Ectodermal cell (in vitro differentiated cells): ENCODE data around the gene DNAI2.

Source experiments
- H3K27ac ChIP-seq: 2 replicates; pipeline ENCODE4 v1.7.0; 2013; ENCODE audit warnings: mild to moderate bottlenecking, low read depth, low read length; ENCODE audit not compliant: insufficient read depth, poor library complexity, severe bottlenecking
- H3K27me3 ChIP-seq: 2 replicates; pipeline ENCODE4 v1.7.0; 2013; ENCODE audit warnings: mild to moderate bottlenecking, low read length; ENCODE audit not compliant: insufficient read depth, control insufficient read depth, poor library complexity, severe bottlenecking
- H3K36me3 ChIP-seq: one replicate; pipeline ENCODE4 v1.7.0; 2013; ENCODE audit warnings: low read length; ENCODE audit not compliant: control insufficient read depth, insufficient read depth
- H3K4me1 ChIP-seq: one replicate; pipeline ENCODE4 v1.7.0; 2013; ENCODE audit warnings: low read length; ENCODE audit not compliant: control insufficient read depth, insufficient read depth
- H3K4me3 ChIP-seq: 2 replicates; pipeline ENCODE4 v1.7.0; 2013; ENCODE audit warnings: low read depth, low read length, control low read depth; ENCODE audit not compliant: insufficient read depth
- H3K9me3 ChIP-seq: 2 replicates; pipeline ENCODE4 v1.7.0; 2013; ENCODE audit warnings: mild to moderate bottlenecking, low read length, moderate library complexity; ENCODE audit not compliant: control insufficient read depth
- WGBS, 2 experiments: methylation state at CpG; one replicate each; pipeline ENCODE4 v1.1.7; 2013; ENCODE audit warnings: missing lambda C conversion rate in 2 of 2; 5-methylcytosine and 5-hydroxymethylcytosine counted together

DNAI2 gene

DNA sequence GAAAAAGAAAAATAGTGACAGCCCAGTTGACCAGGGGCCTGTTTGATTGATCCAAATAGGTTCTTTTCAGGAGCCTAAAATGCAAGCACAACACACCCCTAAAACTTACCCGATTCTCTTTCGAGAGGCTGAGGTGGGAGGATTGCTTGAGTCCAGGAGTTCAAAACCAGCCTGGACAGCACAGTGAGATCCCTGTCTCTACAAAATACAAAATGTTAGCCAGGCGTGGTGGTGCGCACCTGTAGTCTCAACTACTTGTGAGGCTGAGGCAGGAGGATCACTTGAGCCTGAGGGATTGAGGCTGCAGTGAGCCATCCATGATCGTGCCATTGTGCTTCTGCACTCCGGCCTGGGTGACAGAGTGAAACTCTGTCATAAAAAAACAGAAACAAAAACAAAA lies 50.5 kb downstream of the DNAI2 start:
- no peaks in the 10 kb centered on the region for H3K36me3 ChIP-seq
- no peaks in the 10 kb centered on the region for H3K9me3 ChIP-seq
- H3K27me3 ChIP-seq, result peaks cover 49% of the 10 kb centered on the region
- peaks cover 16% of the 10 kb centered on the region for H3K4me1 ChIP-seq
- WGBS, 2 experiments, result 85 to 86% methylated on average over 6 of the region's 6 CpGs
- H3K4me3 ChIP-seq, result no peak overlapping the region
- no peak overlapping the region for H3K27ac ChIP-seq

DNA sequence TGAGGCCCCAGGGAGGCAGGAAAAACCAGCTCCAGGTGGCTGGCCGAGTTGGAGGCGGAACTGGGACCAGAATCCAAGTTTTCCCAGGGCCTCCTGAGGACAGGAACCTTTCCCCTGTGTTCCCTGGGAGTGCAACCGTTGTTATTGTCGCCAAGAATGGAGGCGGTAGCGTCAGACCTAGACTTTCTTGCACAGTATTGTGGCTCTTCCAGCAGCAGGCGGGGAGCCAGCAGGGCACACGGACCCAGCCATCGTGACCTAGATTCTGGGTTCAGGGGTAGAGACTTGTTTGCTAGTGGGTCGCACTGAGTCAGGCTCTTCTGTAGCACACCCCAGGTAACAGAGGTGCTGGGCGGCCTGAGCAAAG lies 51.3 kb downstream of the DNAI2 start:
- Histone ChIP-seq H3K27ac (no peak overlapping the region), H3K27me3 (peaks cover 49% of the 10 kb centered on the region), H3K4me1 (peaks cover 16% of the 10 kb centered on the region), H3K36me3 (no peaks in the 10 kb centered on the region), H3K9me3 (no peaks in the 10 kb centered on the region), H3K4me3 (no peak overlapping the region)
- WGBS, 2 experiments, result 62 to 67% methylated on average over 11 of the region's 11 CpGs

GRCh38 chr17:74325743-74326379 lies 51.8 kb downstream of the DNAI2 start, which contains the start of gene KIF19:
Gene KIF19, plus strand, starts transcription at chr17:74326226. Its CDS starts 124 bp downstream, at chr17:74326350.
- Histone ChIP-seq H3K9me3 (no peaks in the 10 kb centered on the region), H3K4me1 (peaks cover 16% of the 10 kb centered on the region), H3K27ac (no peak within 1 kb of the TSS), H3K4me3 (peak within 1 kb of the TSS; percentile 26), H3K27me3 (peaks cover 49% of the 10 kb centered on the region), H3K36me3 (no peaks in the 10 kb centered on the region)
- 6% methylated on average over 73 of the region's 73 CpGs for WGBS, 2 experiments

- Histone ChIP-seq H3K4me1 (peaks cover 16% of the 10 kb centered on the region), H3K4me3 (peak overlapping the region; percentile 26), H3K27me3 (peaks cover 49% of the 10 kb centered on the region), H3K27ac (no peak overlapping the region), H3K9me3 (no peaks in the 10 kb centered on the region), H3K36me3 (no peaks in the 10 kb centered on the region)
- 25 to 27% methylated on average over 10 of the region's 10 CpGs for WGBS, 2 experiments
Observed at GRCh38 chr17:74326506-74326905, 52.5 kb downstream of the DNAI2 start.

DNA sequence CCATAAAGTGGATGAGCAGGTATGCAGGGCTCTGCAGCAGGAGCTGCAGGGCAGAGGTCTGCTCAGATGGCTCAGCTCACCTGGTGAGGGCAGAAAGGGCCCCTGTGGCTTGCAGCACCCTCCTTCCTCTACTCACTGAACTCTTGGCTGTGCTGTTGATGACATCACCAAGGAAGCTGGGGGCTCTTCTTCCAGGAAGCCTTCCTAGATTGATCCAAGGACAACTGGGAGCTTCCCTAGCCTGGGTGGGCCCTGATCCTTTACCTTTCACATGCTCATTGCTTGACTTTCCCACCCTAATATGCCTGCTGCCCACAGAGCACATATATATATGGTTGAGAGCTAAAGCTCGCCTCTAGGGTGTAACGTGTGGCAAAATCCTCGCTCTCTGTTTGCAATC lies 54.5 kb downstream of the DNAI2 start:
- no peaks in the 10 kb centered on the region for H3K9me3 ChIP-seq
- no peak overlapping the region for H3K27ac ChIP-seq
- H3K4me1 ChIP-seq, result peaks cover 27% of the 10 kb centered on the region
- H3K4me3 ChIP-seq, result no peak overlapping the region
- H3K36me3 ChIP-seq, result no peaks in the 10 kb centered on the region
- 93 to 96% methylated on average over 3 of the region's 3 CpGs for WGBS, 2 experiments
- peaks cover 41% of the 10 kb centered on the region for H3K27me3 ChIP-seq

- no peaks in the 10 kb centered on the region for H3K9me3 ChIP-seq
- WGBS, 2 experiments, result 92 to 94% methylated on average over 3 of the region's 3 CpGs
- no peaks in the 10 kb centered on the region for H3K36me3 ChIP-seq
- peaks cover 27% of the 10 kb centered on the region for H3K4me1 ChIP-seq
- H3K4me3 ChIP-seq, result no peak overlapping the region
- peaks cover 38% of the 10 kb centered on the region for H3K27me3 ChIP-seq
- H3K27ac ChIP-seq, result no peak overlapping the region
Observed at GRCh38 chr17:74329378-74329777, 55.3 kb downstream of the DNAI2 start.

GRCh38 chr17:74330446-74330845 lies 56.4 kb downstream of the DNAI2 start:
- Histone ChIP-seq H3K27ac (no peak overlapping the region), H3K4me3 (no peak overlapping the region), H3K27me3 (peaks cover 28% of the 10 kb centered on the region), H3K36me3 (no peaks in the 10 kb centered on the region), H3K9me3 (no peaks in the 10 kb centered on the region), H3K4me1 (peaks cover 26% of the 10 kb centered on the region)
- 84 to 86% methylated on average over 8 of the region's 8 CpGs for WGBS, 2 experiments

GRCh38 chr17:74332017-74332650 lies 58.1 kb downstream of the DNAI2 start:
- H3K9me3 ChIP-seq, result no peaks in the 10 kb centered on the region
- H3K27ac ChIP-seq, result no peak overlapping the region
- peaks cover 12% of the 10 kb centered on the region for H3K4me1 ChIP-seq
- 71 to 74% methylated on average over 7 of the region's 7 CpGs for WGBS, 2 experiments
- H3K4me3 ChIP-seq, result no peak overlapping the region
- peaks cover 11% of the 10 kb centered on the region for H3K27me3 ChIP-seq
- no peaks in the 10 kb centered on the region for H3K36me3 ChIP-seq

DNA sequence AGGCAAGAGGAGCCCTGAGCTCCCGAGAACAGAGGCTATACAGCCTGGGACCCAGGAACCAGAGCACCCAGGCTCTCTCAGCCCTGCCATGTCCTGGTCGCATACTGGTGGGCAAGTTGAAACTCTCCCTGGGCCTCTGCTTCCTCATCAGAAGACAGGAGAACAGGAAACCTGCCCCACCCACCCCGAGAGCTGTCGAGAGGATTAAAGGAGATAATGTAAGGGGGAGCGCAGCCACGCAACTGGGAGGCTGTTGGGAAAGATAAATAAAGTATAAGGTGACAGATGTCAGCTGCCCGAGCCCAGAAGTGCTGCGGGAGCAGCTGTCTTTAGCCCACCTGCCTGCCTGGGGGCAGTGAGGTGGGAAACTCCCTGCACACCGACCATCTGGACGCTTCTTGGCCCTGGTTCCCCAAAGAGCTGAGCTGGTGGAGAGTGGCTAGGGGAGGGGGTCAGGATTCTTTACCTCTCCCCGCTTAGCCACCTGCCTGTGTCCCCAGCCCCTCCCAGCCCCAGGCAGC lies 58.8 kb downstream of the DNAI2 start:
- H3K27ac ChIP-seq, result no peak overlapping the region
- H3K9me3 ChIP-seq, result no peaks in the 10 kb centered on the region
- no peaks in the 10 kb centered on the region for H3K36me3 ChIP-seq
- peaks cover 11% of the 10 kb centered on the region for H3K4me1 ChIP-seq
- no peak overlapping the region for H3K4me3 ChIP-seq
- WGBS, 2 experiments, result 50 to 59% methylated on average over 10 to 11 of the region's 11 CpGs
- peaks cover 6% of the 10 kb centered on the region for H3K27me3 ChIP-seq

DNA sequence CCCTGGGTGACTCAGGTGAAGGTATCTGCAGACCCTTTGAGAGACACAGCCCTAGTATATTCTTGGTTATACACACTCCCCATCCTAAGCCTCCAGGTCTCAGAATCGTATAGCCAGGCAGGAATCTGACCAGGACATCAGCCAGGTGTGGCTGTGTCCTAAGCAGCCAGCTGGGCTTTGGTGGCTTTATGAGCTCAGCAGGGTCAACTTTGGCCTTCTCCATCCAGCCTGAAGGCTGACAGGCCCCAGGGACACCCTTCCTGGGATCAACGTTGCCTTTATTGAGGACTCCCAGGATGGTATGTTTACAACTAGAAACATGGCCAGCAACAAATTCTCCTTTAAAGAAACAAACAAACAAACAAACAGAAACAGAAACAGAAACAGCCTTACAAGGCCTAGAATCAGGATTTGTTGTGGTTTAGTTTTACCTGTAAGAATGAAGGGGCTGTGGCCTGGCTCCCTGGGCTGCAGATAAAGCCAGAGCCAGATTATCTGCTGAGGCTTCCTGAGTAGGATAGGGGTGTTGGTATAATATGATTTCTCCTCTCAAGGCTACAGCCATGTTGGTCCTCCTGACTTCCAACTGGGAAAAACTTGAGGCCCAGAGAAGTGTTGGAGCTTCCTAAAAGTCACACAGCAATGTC lies 60.5 kb downstream of the DNAI2 start:
- Histone ChIP-seq H3K4me1 (peaks cover 11% of the 10 kb centered on the region), H3K36me3 (no peaks in the 10 kb centered on the region), H3K27ac (no peak overlapping the region), H3K27me3 (no peaks in the 10 kb centered on the region), H3K4me3 (no peak overlapping the region), H3K9me3 (no peaks in the 10 kb centered on the region)
- WGBS, 2 experiments, result 82 to 87% methylated on average over 2 of the region's 2 CpGs
